HG02571 (cell line): Measurements from ENCODE around the gene LRRD1.
"Not testable (repeated sequence)": the region's sequence is repeated elsewhere in the genome, so short reads cannot be mapped to it uniquely, and the experiment has no call there.

Source experiments
- ATAC-seq: cut with Tn5 transposase; IDR thresholded peaks from one replicate; pipeline ENCODE4 v1.9.1; 2021; ENCODE audit warnings: mild to moderate bottlenecking, moderate library complexity; ENCODE audit not compliant: unreplicated experiment

LRRD1 gene

DNA sequence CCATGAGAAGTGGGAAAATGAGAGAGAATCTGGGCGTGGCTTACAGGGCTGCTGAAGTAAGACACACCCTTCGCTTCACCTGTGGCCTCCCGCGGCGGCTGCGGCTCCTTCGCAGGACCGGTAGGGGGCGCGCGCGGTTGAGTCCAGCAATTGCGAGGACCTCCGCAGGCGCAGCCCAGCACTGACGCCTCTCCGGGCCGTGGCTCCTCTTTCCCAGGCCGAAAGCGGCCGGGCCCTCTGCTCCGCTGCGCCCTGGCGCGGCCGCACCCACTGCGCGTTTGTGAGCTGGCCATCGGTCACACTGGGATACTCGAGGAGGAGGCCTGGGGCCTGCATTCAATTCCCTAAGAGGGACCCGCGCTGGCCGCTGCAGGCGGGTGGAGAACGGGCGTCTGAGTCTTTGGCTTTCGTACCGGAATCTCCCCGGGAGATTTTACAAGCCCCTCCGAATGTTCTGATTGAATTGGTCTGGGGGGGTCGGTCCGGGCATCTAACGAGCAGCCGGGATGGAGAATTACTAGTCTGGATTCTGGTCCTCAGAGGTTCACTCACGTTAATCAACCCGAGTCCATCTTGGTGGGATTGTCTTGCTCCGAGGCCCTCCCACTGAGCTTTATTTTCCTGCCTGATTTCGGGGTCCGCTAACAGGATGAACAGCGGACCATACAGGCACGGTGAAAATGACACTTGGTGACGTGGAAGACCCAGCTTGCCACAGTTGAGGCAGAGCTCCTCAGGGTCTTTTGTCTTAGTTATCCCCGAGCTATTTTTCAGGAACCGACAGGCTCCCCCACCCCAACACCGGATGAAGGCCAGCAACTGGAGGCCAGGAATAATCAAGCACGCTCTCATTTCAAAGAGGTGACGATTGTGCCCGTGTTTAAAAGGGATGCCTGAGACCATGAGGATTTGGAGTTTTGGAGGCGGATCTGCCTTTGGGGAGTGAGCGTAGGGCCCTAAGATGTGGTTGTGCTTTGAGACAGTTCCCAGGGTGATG lies at the start of gene LRRD1:
Gene LRRD1 (minus strand): TSS at position 215 of the 997 bp plus-strand sequence. CDS start 13,940 bp downstream, outside the sequence.
- ATAC-seq: peak; percentile 100

DNA sequence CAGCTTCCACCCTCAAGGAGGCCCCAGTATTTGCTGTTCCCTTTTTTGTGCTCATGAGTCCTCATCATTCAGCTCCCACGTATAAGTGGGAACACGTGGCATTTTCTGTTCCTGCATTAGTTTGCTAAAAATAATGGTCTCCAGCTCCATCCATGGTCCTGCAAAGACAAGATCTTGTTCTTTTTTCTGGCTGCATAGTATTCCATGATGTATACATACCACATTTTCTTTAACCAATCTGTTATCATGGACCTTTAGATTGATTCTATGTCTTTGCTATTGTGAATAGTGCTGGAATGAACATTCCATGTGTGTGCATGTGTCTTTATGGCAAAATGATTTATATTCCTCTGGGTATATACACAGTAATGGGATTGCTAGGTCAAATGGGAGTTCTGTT lies 49.8 kb upstream of the LRRD1 start:
- no peak for ATAC-seq

DNA sequence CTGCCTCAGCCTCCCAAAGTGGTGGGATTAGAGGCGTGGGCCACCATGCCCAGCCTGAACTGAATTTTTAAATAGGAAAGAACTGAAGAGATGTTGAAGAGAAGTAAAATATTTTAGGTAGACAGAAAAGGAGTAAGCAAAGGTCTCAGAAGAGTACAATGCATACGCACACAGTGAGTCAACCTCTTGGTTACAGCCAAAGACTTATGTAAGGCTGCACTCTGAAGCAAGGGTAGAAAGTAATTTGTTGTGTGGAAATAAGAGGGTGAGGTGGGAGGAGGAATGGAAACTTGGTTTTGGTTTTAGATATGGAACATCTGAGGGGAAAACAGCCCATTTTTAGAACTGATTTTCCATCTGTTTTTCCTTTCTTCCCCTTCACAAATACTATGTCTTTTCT lies 49.2 kb upstream of the LRRD1 start:
- no peak for ATAC-seq

DNA sequence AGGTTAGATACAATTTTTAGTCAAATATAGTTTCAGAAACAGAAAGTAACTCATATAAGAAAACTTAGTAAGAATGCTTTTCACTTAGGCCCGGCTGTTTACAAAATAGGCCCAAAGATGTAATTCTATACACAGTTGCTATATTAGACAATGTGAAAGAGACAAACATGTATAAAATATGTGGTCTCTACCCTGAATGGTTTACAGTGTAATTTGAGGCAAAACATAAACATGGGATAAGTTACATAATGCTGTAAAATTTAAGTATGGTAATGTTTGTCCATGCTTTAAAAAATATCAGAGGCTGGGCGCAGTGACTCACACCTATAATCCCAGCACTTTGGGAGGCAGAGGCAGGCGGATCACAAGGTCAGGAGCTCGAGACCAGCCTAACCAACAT lies 48.0 kb upstream of the LRRD1 start:
- ATAC-seq: no peak

DNA sequence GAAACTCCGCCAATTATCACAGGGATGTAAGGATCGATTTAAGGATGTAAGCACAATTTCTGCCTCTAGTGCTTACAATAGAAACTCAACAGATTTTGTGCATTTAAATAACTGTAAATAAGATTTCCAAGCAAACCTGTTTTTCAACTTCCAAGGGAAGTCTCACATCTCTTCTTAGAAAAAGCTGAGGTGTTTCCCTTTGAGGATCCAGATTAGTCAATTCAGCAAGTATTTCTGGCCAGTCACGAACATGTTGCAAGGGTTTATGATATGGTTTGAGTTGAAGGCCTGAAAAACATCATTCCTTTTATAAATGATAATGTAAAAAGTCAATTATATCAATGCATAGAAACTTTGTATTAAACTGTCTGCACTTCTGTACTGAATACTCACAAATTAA lies 42.8 kb upstream of the LRRD1 start:
- ATAC-seq: no peak

DNA sequence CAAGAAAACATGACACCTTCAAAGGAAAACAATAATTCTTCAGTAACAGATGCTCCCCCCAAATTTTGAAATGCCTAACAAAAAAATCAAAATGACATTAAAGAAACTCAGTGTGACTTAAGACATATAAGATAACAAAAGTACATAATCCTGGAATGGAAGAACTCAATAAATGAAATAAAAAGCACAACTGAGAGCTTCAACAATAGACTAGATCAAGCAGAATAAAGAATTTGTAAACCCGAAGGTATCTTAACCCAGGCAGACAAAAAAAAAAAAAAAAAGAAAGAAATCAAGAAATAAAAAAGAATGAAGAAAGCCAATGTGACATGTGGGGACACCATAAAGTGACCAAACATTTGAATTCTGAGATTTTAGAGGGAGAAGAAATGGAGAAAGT lies 27.7 kb upstream of the LRRD1 start:
- no peak for ATAC-seq

DNA sequence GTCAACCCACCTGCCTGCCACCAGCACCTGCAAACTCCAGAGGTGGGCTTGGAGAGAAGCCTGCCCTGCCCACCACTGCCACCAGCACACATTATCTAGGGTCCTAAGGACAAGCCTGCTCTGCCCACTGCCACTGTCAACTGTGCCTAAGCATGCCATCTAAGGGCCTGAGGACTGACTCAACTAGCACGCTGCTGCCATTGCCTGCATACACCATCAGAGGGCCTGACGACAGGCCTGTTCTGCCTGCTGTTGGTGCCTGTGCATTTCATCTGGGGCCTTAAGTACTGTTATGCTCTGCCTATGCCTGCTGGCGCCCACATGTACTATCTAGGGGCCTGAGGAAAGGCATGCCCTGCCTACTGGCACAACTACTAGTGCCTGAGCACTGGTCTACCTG lies 27.0 kb upstream of the LRRD1 start:
- no peak for ATAC-seq

DNA sequence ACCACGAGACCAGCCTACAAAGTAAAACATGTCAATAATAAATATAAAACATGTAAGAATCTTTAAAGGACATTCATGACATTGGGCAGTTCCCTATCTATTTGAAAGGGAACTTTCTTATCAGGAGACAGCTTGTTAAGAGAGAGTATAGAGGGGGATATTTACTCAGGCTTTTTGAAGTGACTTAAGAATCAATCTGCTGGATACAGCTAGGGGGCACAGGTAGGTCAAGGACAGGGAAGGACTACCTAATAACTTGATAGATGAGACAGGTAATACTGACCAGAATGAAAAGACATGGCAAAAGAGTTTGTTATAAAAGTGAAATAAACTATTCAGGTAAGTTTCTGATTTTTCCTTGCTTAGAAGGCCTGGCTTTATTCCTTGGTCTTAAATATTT lies 21.8 kb upstream of the LRRD1 start:
- ATAC-seq: no peak

DNA sequence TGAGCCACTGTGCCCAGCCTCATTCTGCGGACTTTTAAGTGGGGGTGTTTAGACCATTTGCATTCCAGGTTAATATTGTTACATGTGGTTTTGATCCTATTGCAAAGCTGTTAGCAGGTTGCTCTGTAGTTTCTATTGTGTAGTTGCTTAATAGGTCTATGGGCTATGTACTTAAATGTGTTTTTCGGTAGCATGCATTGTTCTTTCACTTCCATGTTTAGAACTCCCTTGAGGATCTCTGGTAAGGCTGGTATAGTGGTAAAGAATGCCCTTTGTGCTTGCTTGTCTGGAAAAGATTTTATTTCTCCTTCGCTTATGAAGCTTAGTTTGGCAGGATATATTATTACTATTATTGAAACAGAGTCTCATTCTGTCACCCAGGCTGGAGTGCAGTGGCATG lies 13.4 kb upstream of the LRRD1 start:
- no peak for ATAC-seq

DNA sequence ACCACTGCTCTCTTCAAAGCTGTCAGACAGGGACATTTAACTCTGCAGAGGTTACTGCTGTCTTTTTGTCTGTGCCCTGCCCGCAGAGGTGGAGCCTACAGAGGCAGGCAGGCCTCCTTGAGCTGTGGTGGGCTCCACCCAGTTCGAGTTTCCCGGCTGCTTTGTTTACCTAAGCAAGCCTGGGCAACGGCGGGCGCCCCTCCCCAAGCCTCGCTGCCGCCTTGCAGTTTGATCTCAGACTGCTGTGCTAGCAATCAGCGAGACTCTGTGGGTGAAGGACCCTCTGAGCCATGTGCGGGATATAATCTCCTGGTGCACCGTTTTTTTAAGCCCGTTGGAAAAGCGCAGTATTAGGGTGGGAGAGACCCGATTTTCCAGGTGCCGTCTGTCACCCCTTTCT lies 10.3 kb upstream of the LRRD1 start:
- ATAC-seq: not testable (repeated sequence)

DNA sequence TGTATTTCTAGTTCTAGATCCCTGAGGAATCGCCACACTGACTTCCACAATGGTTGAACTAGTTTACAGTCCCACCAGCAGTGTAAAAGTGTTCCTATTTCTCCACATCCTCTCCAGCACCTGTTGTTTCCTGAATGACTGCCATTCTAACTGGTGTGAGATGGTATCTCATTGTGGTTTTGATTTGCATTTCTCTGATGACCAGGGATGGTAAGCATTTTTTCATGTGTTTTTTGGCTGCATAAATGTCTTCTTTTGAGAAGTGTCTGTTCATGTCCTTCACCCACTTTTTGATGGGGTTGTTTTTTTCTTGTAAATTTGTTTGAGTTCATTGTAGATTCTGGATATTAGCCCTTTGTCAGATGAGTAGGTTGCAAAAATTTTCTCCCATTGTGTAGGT lies 5.4 kb upstream of the LRRD1 start:
- ATAC-seq: not testable (repeated sequence)

DNA sequence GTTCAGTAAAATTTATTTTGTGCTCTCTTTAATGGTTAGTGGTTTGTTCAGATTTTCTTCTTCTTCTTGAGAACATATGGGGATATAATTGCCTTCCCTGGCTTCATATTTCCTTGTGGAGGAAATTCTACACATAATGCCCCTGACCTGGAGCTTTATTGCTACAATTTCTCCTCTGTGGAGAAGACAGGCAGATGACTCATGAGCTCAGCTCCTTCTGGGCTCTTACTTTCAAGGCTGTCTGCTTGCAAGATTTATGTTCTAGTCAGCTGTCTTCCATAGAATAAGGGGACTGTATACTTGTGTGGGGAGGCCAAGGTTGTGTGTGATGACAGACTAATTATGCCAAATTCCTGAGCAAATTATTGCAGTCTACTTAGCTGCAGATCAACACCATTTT lies 1.6 kb downstream of the LRRD1 start:
- ATAC-seq: no peak

DNA sequence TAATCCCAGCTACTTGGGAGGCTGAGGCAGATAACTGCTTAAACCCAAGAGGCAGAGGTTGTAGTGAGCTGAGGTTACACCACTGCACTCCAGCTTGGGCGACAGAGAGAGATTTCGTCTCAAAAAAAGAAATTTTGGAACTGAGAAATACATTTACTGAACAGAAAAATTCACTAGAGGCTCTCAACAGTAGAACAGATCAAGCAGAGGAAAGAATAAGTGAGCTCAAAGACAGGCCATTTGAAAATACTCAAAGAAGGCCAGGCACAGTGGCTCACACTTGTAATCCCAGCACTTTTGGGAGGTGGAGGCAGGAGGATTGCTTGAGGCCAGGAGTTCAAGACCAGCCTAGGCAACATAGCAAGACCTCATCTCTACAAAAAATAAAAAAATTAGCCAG lies 9.4 kb downstream of the LRRD1 start:
- ATAC-seq: not testable (repeated sequence)

DNA sequence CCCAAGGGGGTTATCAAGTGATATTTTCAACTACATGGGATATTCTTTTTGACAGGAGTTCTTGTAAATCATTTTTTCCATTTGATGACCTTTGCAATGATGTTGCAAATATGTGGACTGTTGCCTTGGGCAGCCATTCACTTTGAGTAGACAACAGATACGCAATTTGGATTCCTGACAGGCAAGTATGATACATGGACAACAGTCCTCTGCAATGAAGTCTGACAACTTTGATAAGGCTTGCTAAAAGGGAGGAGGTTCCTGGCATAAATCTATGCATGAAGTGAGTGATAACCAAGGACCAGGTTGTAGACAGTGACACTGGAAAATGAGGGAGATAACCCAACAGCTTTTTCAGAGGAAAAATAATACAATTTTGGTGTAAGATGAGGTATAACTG lies 17.7 kb downstream of the LRRD1 start:
- no peak for ATAC-seq

DNA sequence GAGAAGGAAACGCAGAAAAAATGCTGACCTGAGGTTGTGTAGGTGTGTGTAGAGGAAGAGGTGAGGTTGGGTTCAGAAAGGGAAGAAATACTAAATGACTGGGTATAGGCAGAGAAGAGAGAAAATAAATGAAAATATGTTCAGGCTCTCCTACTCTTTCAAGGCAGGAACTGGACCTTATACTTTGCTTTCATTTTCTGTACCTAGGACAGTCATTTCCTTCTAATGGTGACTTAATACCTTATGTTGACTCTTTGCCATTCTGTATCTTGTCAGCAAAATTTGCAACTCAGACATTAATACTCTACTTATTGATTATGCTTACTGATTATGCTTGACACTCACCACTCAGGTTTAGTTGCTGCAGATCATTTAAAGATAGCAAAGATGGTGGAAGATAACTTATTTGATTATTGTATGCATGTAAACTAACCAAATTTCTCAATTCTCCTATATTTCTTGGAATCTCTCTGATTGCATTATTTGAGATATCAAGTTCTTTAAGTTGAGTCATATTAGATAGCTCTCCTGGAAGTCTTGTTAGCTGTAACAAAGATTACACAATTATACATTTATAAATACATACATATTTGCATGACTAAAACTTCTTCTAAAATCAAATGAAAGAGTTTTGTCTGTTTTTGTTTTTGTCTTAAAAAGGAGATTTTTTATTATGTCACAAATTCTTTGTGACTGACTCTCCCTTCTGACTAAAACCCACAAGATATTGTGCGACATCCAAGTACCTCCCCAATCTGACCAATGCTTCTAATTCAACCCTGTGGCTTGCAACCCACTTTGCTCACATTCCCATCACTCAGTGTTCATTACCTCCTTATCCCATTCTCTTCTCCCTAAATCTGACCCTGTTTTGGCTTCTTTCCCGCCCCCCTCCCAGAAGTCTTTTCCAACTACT lies 20.0 kb downstream of the LRRD1 start:
- no peak for ATAC-seq

DNA sequence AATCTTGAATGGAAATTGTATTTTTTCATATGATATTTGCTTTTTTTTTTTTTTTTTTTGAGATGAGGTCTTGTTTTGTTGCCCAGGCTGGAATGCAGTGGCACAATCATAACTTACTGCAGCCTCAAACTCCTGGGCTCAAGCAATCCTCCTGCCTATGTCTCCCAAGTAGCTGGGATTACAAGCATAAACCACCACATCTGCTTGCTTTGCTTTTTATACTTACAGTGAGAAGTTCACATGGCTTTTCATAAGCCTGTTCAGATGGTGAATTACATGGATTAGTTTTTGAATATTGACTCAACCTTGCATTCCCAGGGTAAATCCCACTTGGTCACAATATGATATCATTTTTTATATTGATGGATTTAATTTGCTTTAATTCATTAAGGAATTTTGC lies 22.0 kb downstream of the LRRD1 start:
- ATAC-seq: no peak

DNA sequence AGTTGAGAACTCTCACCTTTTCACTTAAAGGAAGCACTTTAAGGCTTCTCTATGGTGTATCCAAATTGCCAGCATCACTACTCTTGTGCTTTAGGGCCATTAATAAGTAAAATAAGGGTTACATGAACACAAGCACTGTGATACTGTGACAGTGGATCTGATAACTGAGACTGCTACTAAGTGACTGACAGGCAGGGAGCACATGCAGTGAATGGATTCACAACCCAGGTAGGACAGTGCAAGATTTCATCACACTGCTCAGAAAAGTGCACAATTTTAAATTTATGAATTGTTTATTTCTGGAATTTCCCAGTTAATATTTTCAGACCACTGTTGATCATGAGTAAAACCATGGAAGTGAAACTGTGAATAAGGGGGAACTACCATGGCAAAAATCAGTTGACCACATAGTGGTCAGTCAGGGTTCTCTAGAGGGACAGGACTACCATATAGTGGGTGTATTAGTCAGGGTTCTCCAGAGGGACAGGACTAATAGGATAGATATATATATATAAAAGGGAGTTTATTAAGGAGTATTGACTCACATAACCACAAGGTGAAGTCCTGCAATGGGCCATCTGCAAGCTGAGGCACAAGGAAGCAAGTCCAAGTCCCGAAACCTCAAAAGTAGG lies 23.7 kb downstream of the LRRD1 start:
- no peak for ATAC-seq

DNA sequence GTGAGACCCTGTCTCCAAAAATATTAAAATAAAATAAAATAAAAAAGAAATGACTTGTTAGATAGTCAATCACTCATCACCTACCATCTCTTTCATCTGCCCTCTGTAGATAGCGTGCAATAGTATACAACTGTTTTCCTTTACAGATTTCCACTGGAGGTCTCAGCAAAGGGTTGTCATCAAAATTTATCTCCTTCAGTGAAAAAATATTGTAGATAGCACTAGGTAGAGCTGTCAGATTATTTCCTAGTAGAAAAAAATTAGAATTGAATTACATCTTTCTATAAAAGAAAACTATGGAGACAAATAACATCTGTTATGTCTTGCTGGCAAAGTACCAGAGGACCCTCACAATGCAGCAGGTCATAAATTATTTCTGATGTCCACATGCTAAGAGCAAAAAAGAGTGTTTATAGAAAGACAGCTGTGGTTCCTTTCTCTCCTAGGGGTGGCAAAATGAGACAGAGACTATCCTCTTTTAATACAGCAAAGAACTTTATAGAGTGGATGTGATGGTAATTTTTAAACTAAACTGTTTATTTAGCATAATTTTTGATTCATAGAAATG lies 28.4 kb downstream of the LRRD1 start:
- ATAC-seq: no peak

DNA sequence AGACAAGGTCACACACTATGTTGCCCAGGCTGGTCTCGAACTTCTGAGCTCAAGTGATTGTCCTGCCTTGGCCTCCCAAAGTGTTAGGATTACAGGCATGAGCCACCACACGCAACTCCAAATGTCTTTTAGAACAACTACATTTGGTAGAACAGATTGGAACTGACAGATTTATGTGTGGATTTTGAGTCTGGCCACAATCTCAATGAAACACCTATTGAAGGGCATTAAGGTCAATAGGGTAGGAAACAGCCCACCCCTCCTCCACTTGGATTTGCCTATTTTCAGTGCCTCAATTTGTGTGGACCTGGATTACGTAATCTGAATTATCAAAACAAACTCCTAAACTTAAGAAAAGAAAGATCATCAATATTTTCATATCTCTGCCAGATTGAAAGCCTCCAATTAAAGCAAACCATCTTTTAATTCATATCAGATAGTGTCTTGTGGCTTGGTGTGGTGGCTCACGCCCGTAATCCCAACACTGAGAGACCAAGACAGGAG lies 29.2 kb downstream of the LRRD1 start:
- no peak for ATAC-seq

DNA sequence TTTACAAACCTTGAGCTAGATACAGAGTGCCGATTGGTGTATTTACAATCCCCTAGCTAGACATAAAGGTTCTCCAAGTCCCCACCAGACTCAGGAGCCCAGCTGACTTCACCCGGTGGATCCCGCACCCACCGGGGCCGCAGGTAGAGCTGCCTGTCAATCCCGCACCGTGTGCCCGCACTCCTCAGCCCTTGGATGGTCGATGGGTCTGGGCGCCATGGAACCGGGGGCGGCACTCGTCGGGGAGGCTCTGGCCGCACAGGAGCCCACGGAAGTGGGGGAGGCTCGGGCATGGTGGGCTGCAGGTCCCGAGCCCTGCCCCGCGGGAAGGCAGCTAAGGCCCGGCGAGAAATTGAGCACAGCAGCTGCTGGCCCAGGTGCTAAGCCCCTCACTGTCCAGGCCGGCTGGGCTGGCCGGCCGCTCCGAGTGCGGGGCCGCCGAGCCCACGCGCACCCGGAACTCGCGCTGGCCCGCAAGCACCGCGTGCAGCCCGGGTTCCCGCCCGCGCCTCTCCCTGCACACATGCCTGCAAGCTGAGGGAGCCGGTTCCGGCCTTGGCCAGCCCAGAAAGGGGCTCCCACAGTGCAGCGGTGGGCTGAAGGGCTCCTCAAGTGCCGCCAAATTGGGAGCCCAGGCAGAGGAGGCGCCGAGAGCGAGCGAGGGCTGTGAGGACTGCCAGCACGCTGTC lies 35.6 kb downstream of the LRRD1 start:
- not testable (repeated sequence) for ATAC-seq
